GM21576 (cell line): ENCODE data around the gene DOLK.
"Not testable (repeated sequence)": the region's sequence is repeated elsewhere in the genome, so short reads cannot be mapped to it uniquely, and the experiment has no call there.

Experiments used
- ATAC-seq: cut with Tn5 transposase; IDR thresholded peaks from one replicate; pipeline ENCODE4 v1.9.1; 2021; ENCODE audit warnings: mild to moderate bottlenecking, moderate library complexity; ENCODE audit not compliant: unreplicated experiment

The DOLK gene

DNA sequence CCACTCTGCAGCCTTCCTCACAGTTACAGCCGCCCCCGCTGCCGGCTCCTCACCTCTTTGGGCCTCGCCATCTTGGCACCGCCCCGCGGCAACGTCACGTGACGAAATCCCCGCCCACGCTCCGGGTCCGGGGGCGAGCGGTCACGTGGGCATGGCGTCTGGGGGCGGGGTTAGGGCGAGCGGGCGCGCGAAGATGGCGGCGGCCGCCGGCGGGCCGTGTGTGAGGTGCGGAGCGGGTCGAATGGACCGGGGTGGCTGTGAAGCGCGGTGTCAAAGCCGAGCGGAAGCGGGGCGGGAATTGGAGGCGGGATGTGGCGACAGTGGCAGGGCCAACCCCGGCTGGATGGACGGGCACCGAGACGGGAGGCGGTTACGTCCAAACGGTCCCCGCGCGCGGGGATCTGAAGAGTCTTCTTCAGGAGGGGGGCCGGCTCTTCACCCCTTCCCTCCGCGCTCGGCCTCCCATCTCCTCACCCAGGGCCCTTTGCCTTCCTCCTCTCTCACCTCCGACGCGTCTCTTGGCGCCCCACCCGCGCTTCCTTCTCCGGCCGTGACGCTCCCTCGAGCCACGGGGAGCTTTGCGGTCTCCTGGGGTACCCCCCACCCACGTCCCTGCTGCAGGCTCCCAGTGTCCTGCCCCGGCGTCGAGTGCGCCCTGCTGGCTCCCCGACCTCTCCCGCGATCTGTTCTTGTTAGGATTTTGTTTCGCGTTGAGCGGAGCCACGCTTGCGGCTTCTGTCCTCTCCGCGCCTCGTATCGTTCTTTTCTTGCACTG lies at the start of gene DOLK, which contains the start of gene NUP188:
Gene DOLK, minus strand, starts transcription at position 77 of the 775 bp plus-strand sequence. CDS start 300 bp downstream, outside the sequence.
Gene NUP188, plus strand, starts transcription at position 173 of the 775 bp plus-strand sequence. Its CDS starts 21 bp downstream, at position 194.
- peak; percentile 71 for ATAC-seq

DNA sequence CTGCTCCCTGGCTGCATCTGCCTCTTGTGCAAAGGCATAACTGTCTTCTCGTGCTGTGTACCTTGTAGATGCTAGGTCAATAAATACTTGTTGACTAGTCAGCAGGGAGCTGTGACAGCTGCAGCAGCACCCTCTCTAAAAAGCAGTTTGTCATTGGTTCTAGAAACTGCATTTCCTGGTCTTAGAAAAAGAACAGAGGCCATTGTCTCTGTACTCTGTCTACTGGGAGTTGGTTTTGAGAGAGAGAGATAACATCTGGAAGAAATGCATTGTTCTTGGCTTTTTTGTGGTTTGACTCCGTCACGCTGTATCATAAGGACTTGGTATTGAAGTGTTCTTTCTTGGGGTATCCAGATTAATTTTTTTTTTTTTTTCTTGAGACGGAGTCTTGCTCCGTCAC lies 48.4 kb upstream of the DOLK start:
- ATAC-seq = no peak

DNA sequence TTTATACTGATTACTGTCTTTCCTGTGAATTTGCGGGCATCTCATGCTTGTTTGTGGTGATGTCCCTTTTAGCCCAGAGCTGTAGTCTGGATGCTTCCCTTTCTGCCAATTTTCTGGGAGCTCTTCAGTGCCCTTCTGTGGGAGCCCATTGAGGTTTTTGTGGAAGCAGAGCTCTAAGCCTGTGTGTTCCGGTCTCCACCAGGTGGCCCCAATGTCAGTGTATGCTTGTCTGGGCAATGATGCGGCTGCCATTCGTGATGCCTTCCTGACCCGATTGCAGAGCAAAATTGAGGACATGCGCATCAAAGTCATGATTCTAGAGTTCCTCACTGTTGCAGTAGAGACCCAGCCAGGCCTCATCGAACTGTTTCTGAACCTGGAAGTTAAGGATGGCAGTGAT lies 45.6 kb upstream of the DOLK start:
- no peak for ATAC-seq

DNA sequence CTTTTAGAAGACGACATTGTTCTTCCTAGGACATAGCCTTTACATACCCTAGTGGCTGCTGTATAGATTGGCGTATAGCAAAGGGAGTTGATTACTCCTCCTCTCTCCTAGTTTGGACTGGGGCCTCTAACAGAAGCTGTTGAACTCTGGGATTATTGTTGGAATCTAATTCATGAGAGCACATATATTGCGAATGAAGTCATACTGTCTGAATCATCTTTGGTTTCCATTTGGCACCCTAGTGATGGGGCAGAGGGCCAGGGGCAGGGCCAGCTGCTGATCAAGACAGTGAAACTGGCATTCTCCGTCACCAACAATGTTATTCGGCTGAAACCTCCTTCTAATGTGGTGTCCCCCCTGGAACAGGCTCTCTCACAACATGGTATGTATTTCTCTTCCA lies 40.4 kb upstream of the DOLK start:
- ATAC-seq = no peak

- no peak for ATAC-seq
Measured at GRCh38 chr9:128986671-128987070, 39.3 kb upstream of the DOLK start.

DNA sequence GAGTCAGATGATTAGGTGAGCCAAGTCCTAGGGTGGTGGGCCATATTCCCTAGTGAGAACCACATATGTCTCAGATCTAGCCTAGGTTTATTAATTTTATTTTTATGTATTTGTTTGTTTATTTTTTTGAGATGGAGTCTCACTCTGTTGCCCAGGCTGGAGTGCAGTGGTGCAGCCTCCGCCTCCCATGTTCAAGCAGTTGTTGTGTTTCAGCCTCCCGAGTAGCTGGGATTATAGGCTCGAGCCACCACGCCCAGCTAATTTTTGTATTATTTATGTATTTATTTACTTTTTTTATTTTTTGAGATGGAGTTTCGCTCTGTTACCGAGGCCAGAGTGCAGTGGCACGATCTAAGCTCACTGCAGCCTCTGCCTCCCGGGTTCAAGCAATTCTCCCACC lies 36.1 kb upstream of the DOLK start:
- no peak for ATAC-seq

GRCh38 chr9:128979111-128979510 lies 31.7 kb upstream of the DOLK start:
- no peak for ATAC-seq

- no peak for ATAC-seq
Measured at GRCh38 chr9:128972956-128973355, 25.6 kb upstream of the DOLK start.

DNA sequence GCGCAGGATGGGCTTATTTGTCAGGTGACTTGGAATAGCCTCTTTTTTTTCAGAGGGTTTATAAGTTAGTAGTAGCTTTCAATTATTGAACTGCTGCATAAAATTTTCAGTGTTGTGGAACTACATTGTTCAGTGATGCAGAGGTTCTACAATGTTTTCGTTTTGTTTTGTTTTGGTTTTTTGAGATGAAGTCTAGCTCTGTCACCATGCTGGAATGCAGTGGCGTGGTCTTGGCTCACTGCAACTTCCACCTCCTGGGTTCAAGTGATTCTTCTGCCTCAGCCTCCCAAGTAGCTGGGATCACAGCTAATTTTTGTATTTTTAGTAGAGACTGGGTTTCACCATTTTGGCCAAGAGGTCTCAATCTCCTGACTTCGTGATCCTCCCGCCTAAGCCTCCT lies 22.1 kb upstream of the DOLK start:
- ATAC-seq = no peak

GRCh38 chr9:128961403-128961802 lies 14.0 kb upstream of the DOLK start:
- not testable (repeated sequence) for ATAC-seq

DNA sequence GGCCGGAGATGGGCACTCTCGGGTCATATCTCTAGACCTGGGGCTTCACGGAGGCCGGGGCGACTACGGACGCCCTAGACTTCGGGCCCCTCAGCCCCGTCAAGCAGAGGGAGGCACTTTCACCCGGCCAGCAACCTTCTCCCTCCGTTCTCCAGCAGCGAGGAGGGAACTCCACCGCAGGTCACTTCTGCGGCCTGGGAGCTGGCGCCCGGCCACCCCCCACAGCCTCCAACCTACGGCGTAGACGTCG lies 201 bp downstream of the DOLK start:
- no peak for ATAC-seq

DNA sequence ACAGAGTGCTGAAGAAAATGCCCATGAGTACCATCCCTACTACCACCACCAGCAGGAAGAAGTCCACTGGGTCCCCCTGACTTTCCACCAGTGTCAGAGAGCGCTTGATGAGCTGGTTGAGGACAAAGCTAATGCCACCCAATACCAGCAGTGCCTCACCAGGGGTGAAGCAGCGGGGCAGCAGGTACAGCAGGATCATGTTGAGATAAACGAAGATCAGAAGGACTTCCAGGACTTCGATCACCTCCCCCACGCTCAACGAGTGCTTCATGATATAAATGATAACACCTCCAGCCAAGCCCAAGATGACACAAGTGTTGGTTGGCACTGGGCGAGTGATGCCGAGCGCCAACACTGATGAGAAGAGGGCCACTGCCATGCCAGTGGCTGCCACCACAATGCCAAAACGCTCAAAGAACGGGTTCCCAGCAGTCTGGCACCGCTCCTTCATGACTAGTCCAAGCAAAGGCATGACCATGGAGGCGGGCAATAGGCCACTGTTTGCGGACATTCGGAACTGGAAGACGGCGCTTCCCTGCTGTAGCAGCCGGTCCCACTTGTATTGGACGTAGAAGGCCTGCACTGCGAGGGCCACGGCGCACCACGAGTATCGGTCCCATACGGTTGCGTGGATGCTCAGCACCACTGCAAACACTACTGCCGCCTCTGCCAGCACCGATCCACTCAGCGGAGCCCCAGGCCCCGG lies 679 bp downstream of the DOLK start:
- peak; percentile 22 for ATAC-seq

DNA sequence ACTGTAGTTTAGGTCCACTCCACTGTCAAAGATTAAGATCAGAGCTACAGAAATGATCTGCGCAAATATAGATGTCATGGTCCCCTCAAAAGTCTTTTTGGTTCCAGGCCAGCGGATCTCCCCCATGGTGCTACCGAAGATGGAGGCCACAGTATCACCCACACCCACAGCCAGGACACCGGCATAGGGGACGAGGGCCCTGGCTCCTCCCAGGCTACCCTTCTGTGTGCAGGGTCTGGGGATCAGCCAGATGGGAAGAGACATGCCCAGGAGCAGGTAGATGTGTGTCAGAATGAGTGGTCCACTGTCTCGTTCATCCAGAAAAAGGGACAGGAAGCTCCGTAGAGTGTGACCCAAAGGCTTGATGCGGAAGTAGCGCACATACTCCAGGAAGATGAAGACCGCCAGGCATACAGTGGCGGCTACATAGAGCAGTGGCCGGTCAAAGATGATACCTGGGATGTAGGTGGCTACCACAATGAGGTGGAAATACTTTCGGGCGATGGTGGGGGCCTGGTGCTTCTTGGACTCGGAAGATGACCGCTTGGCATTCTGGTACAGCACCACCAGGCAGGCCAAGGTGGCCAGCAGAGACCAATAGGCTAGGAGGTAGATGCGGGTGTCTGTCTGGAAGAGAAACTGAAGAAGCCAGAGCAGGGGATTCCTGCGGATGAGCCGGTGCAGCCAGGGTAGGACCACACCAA lies 1.5 kb downstream of the DOLK start:
- no peak for ATAC-seq

DNA sequence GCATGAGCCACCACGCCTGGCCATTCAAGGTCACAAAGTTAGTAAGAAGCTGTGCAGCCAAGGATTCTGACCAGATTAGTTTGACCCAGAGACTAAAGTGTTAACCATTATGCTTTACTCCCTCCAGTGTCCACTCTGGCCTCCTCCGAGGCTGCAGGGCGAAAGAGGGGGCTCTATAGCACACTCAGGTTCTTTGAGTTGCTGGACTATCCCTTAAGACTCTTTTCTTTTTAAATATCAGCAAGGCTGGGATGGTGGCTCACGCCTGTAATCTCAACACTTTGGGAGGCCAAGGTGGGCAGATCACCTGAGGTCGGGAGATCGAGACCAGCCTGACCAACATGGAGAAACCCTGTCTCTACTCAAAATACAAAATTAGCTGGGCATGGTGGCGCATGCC lies 2.4 kb downstream of the DOLK start:
- ATAC-seq = not testable (repeated sequence)

GRCh38 chr9:128943832-128944620 lies 3.4 kb downstream of the DOLK start:
- no peak for ATAC-seq

DNA sequence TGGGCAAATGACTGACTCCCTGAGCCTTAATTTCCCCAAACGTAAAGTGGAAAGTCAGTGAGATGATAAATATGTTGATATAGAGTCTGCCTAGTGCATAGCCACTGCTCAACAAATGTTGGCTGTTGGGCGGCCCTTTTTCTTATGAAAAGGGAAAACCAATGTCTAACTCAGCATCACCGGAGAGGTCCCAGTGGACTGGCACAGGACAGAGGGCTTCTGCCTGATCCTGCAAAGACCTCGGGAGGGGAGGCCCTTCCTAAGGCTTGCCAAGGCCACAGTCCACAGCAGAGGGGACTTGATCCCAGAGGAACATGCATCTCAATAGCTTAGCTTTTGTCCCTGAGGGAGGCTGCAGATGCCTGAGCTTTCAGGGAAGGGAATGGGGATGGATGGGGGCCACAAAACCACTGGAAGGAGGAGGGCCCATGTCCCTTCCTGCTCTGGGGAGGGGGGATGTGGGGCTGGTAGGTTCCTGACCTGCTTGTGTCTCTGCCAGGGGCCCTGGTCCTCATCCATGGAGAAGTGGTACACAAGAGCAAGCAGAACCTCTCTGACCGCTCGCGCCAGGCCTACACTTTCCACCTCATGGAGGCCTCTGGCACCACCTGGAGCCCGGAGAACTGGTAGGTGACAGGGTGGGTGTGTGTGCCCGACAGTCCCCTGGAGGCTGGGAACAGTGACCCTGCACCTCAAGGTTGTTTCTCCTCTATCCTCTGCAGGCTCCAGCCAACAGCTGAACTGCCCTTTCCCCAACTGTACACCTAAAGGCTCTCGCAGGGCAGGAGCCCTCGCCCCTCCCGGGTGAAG lies 6.3 kb downstream of the DOLK start:
- ATAC-seq = no peak

- ATAC-seq = no peak
Measured at GRCh38 chr9:128940271-128940921, 7.0 kb downstream of the DOLK start.

GRCh38 chr9:128937310-128938165 lies 9.9 kb downstream of the DOLK start:
- ATAC-seq = no peak
